Esophagus squamous epithelium (tissue), 5 donors: Measurements from ENCODE around the gene SLC39A1. TPM values are rescaled to one million over a fixed set of nuclear protein-coding genes. Genes with fewer than 3 reads are reported as not detected.

Experiments
- DNase-seq: peaks from one replicate; lab custom pipeline; 2025; lab: John Stamatoyannopoulos, UW
- H3K27ac ChIP-seq, 4 donors: fragments of 200-600 bp; sonication (generic); one replicate each; pipeline ENCODE4 v1.5.1; 2016 to 2019; ENCODE audit warnings: mild to moderate bottlenecking in 1 of 4
- H3K27me3 ChIP-seq, 4 donors: fragments of 200-600 bp; sonication (generic); 1 replicate in 3 of 4; 2 replicates in 1 of 4; pipeline versions ENCODE4 v1.5.1 to v1.6.0; 2017 to 2021; ENCODE audit warnings: antibody characterized with exemption in 1 of 4
- H3K36me3 ChIP-seq, 3 donors: fragments of 200-600 bp; sonication (generic); one replicate each; pipeline ENCODE4 v1.5.1; 2016 to 2019
- H3K4me1 ChIP-seq, 3 donors: fragments of 200-600 bp; sonication (generic); one replicate each; pipeline ENCODE4 v1.5.1; 2017 to 2019
- H3K4me3 ChIP-seq, 4 donors: fragments of 200-600 bp; sonication (generic); 1 replicate in 3 of 4; 2 replicates in 1 of 4; pipeline ENCODE4 v1.5.1; 2016 to 2019; ENCODE audit warnings: mild to moderate bottlenecking in 2 of 4, moderate library complexity in 1 of 4
- H3K9me3 ChIP-seq, 3 donors: fragments of 200-600 bp; sonication (generic); one replicate each; pipeline ENCODE4 v1.5.1; 2016 to 2019
- CTCF ChIP-seq, 6 experiments: fragments of 450-650 bp in 4 of 6; fragments of 200-600 bp in 2 of 6; sonication (generic) in 2 of 6; IDR thresholded peaks; one replicate each; pipeline ENCODE4 v1.5.1; 2016 to 2019; ENCODE audit warnings: antibody characterized with exemption in 6 of 6, mild to moderate bottlenecking in 4 of 6, moderate library complexity in 4 of 6
- POLR2A ChIP-seq, 4 donors: fragments of 450-650 bp; IDR thresholded peaks; one replicate each; pipeline ENCODE4 v1.6.1; 2017; ENCODE audit warnings: antibody characterized with exemption in 4 of 4, mild to moderate bottlenecking in 4 of 4, moderate library complexity in 3 of 4
- WGBS, 2 donors: methylation state at CpG; one replicate each; pipeline ENCODE4 v1.1.5; 2018; 5-methylcytosine and 5-hydroxymethylcytosine counted together
- intact Hi-C: fragments of 100-400 bp; cut with DNase I; formaldehyde crosslinking; loops from one replicate; pipeline ENCODE4 v1.15.0; 2022
- total RNA-seq, 4 donors: library from RNA; depleted of rRNA; stranded (reverse); fragments of >200 nt; gene quantifications; one replicate each; pipeline ENCODE4 v1.1.0, GENCODE V29; 2016
- donor health status: DM: yes; HTN: yes; CAD: no.

SLC39A1 gene
- total RNA-seq, 4 donors from 2014 or later, result 42.5 to 74.2 (median 58.8) TPM

- no peak for TF ChIP-seq CTCF (IDR thresholded peaks at IDR 0.05)
- no peak for TF ChIP-seq POLR2A (IDR thresholded peaks at IDR 0.05)
- no peak for DNase-seq
- Histone ChIP-seq H3K4me3 (no peak overlapping the region), H3K36me3 (peaks cover 12 to 46% (median 22%) of the 10 kb centered on the region in 3 donors), H3K27ac (no peak overlapping the region), H3K9me3 (no peaks in the 10 kb centered on the region), H3K27me3 (no peaks in the 10 kb centered on the region), H3K4me1 (peaks cover 15 to 33% (median 16%) of the 10 kb centered on the region in 3 donors)
- 90 to 96% methylated on average over 11 of the region's 11 CpGs for WGBS, 2 donors
- intact Hi-C loops, result no loop called here
Measured at GRCh38 chr1:153995640-153996039, 32.3 kb upstream of the SLC39A1 start.

- no peaks in the 10 kb centered on the region for H3K9me3 ChIP-seq
Measured at GRCh38 chr1:153995202-153995601, 31.9 kb upstream of the SLC39A1 start.

GRCh38 chr1:153991806-153992205, 28.5 kb upstream of the SLC39A1 start:
- Histone ChIP-seq H3K4me1 (peaks cover 19 to 46% (median 23%) of the 10 kb centered on the region in 3 donors), H3K9me3 (no peaks in the 10 kb centered on the region), H3K27me3 (no peaks in the 10 kb centered on the region), H3K36me3 (peaks cover 12 to 46% (median 22%) of the 10 kb centered on the region in 3 donors), H3K4me3 (peak overlapping the region; percentile 63 to 98 (median 92)), H3K27ac (peak overlapping the region in 3 of 4 donors; percentile 91 to 99 (median 97))
- intact Hi-C loops, result no loop called here
- TF ChIP-seq CTCF (IDR thresholded peaks at IDR 0.05) (no peak), POLR2A (IDR thresholded peaks at IDR 0.05) (no peak)
- WGBS, 2 donors, result 54 to 80% methylated on average over 2 of the region's 2 CpGs
- no peak for DNase-seq

More at GRCh38 chr1:153995202-153995601, 31.9 kb upstream of the SLC39A1 start:
- no peak overlapping the region for H3K27ac ChIP-seq
- no peak overlapping the region for H3K4me3 ChIP-seq
- H3K27me3 ChIP-seq, result no peaks in the 10 kb centered on the region
- peaks cover 12 to 46% (median 22%) of the 10 kb centered on the region in 3 donors for H3K36me3 ChIP-seq
- WGBS, 2 donors, result 85 to 89% methylated on average over 3 of the region's 3 CpGs
- no peak for TF ChIP-seq POLR2A (IDR thresholded peaks at IDR 0.05)
- TF ChIP-seq CTCF (IDR thresholded peaks at IDR 0.05), result no peak
- H3K4me1 ChIP-seq, result peaks cover 17 to 36% (median 18%) of the 10 kb centered on the region in 3 donors
- no peak for DNase-seq
- intact Hi-C loops, result no loop called here

GRCh38 chr1:153991151-153991630, 27.9 kb upstream of the SLC39A1 start:
- no peak for DNase-seq
- intact Hi-C loops, result no loop called here
- Histone ChIP-seq H3K36me3 (peaks cover 12 to 46% (median 22%) of the 10 kb centered on the region in 3 donors), H3K9me3 (no peaks in the 10 kb centered on the region), H3K4me1 (peaks cover 19 to 52% (median 29%) of the 10 kb centered on the region in 3 donors), H3K4me3 (peak overlapping the region; percentile 63 to 98 (median 92)), H3K27ac (peak overlapping the region; percentile 91 to 99 (median 96)), H3K27me3 (no peaks in the 10 kb centered on the region)
- 6 to 11% methylated on average over 8 to 9 of the region's 9 CpGs for WGBS, 2 donors
- TF ChIP-seq POLR2A (IDR thresholded peaks at IDR 0.05), result no peak

GRCh38 chr1:153990468-153991150, 27.3 kb upstream of the SLC39A1 start, which contains the start of gene RPS27:
Gene RPS27 (plus strand): TSS chr1:153990762. CDS start chr1:153990797, 35 bp downstream.
- 0 to 1% methylated on average over 12 to 30 of the region's 36 CpGs for WGBS, 2 donors

More at GRCh38 chr1:153990468-153991150, 27.3 kb upstream of the SLC39A1 start, which contains the start of gene RPS27:
- peak; percentile 77 for DNase-seq
- TF ChIP-seq POLR2A (IDR thresholded peaks at IDR 0.05), result peak in 3 of 4 donors; percentile 86 to 98 (median 96)
- peak in 1 of 6 experiments; percentile 20 for TF ChIP-seq CTCF (IDR thresholded peaks at IDR 0.05)
- intact Hi-C loops, result no loop called here
- H3K4me3 ChIP-seq, result peak within 1 kb of the TSS; percentile 63 to 98 (median 92)
- no peaks in the 10 kb centered on the region for H3K27me3 ChIP-seq
- H3K9me3 ChIP-seq, result no peaks in the 10 kb centered on the region
- peak within 1 kb of the TSS; percentile 91 to 99 (median 96) for H3K27ac ChIP-seq
- peaks cover 19 to 56% (median 29%) of the 10 kb centered on the region in 3 donors for H3K4me1 ChIP-seq
- H3K36me3 ChIP-seq, result peaks cover 12 to 40% (median 22%) of the 10 kb centered on the region in 3 donors
